Neural progenitor cell (in vitro differentiated cells): ENCODE measurements around the gene NKD1.

Source experiments
- EZH2 ChIP-seq: fragments of 200-600 bp; sonication (generic); IDR thresholded peaks from 2 replicates; pipeline ENCODE4 v1.6.1; 2017; ENCODE audit warnings: antibody characterized with exemption, mild to moderate bottlenecking, moderate library complexity
- EZH2phosphoT487 ChIP-seq: fragments of 200-600 bp; sonication (generic); IDR thresholded peaks from 2 replicates; pipeline ENCODE4 v1.6.1; 2017; ENCODE audit warnings: antibody characterized with exemption
- TF ChIP-seq, protein P1 (sequence below): fragments of 200-600 bp; sonication (generic); IDR thresholded peaks from 2 replicates; pipeline ENCODE4 v1.5.1; 2017; ENCODE audit warnings: antibody characterized with exemption, mild to moderate bottlenecking

DNA sequence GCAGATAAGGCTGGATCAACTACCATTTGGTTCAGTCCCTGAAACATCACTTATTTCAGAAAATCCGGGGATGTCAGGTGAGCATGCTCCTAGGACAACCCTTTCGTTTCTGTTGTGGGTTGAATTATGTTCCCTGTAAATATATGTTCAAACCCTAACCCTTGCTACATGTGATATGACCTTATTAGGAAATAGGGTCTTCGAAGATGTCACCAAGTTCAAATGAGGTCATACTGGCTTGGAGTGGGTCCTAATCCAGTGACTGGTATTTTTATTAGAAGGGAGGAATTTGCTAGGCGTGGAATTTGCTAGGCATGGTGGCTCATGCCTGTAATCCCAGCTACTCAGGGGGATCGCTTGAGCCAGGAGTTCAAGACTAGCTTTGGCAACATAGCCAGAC is 111.6 kb downstream of the NKD1 start:
- TF ChIP-seq, protein P1, sequence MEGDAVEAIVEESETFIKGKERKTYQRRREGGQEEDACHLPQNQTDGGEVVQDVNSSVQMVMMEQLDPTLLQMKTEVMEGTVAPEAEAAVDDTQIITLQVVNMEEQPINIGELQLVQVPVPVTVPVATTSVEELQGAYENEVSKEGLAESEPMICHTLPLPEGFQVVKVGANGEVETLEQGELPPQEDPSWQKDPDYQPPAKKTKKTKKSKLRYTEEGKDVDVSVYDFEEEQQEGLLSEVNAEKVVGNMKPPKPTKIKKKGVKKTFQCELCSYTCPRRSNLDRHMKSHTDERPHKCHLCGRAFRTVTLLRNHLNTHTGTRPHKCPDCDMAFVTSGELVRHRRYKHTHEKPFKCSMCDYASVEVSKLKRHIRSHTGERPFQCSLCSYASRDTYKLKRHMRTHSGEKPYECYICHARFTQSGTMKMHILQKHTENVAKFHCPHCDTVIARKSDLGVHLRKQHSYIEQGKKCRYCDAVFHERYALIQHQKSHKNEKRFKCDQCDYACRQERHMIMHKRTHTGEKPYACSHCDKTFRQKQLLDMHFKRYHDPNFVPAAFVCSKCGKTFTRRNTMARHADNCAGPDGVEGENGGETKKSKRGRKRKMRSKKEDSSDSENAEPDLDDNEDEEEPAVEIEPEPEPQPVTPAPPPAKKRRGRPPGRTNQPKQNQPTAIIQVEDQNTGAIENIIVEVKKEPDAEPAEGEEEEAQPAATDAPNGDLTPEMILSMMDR: no peak
- TF ChIP-seq EZH2 (no peak), EZH2phosphoT487 (no peak)
